Activated CD4-positive, alpha-beta memory T cell treated with anti-CD3 and anti-CD28 coated beads, Interleukin-2, amount 10 ng/mL, durations not matched to agents 7 days and 5 days (primary cell): ENCODE measurements around the gene C19orf73. TPM values are rescaled to one million over a fixed set of nuclear protein-coding genes. Genes with fewer than 3 reads are reported as not detected.
"Not testable (repeated sequence)": the region's sequence is repeated elsewhere in the genome, so short reads cannot be mapped to it uniquely, and the experiment has no call there.

Experiments used
- CTCF ChIA-PET: fragments of 350-600 bp; sonication (Branson Sonifier 250); formaldehyde crosslinking; loops from one replicate; lab custom pipeline; 2021; ENCODE audit warnings: antibody characterized with exemption, inconsistent platforms; lab: Charles Lee
- POLR2A ChIA-PET: fragments of 350-600 bp; sonication (Branson Sonifier 250); formaldehyde crosslinking; loops from one replicate; lab custom pipeline; 2021; ENCODE audit warnings: antibody characterized with exemption; lab: Charles Lee
- DNase-seq: peaks from one replicate; pipeline ENCODE4 v3.0.0-alpha.2; 2020
- H3K27ac Mint-ChIP-seq: one replicate; pipeline ENCODE4 v1.8.0; 2021; ENCODE audit warnings: mild to moderate bottlenecking, mixed read lengths
- H3K27me3 Mint-ChIP-seq: one replicate; pipeline ENCODE4 v1.8.0; 2021; ENCODE audit warnings: mixed read lengths
- H3K36me3 Mint-ChIP-seq: one replicate; pipeline ENCODE4 v1.8.0; 2021; ENCODE audit warnings: low read depth, mixed read lengths
- H3K4me1 Mint-ChIP-seq: one replicate; pipeline ENCODE4 v1.8.0; 2021; ENCODE audit warnings: mixed read lengths
- H3K4me3 Mint-ChIP-seq: one replicate; pipeline ENCODE4 v1.8.0; 2021; ENCODE audit warnings: mild to moderate bottlenecking, mixed read lengths
- H3K9me3 Mint-ChIP-seq: one replicate; pipeline ENCODE4 v1.8.0; 2021; ENCODE audit warnings: mixed read lengths
- total RNA-seq, 2 experiments: library from RNA; stranded (reverse); gene quantifications; one replicate each; pipeline ENCODE4 v1.2.3, GENCODE V29; 2021

Gene C19orf73
- total RNA-seq, 2 experiments from 2014 or later: 1.0 TPM

DNA sequence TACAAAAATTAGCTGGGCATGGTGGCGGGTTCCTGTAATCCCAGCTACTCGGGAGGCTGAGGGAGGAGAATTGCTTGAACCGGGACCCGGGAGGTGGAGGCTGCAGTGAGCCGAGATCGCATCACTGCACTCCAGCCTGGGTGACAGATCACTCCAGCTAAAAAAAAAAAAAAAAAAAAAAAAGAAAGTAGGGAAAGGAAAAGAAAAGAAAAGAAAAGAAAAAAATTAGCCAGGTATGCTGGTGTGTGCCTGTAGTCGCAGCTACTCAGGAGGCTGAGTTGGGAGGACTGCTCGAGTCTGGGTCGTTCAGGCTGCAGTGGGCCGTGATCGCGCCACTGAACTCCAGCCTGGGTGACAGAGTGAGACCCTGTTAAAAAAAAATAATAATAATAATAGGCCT is 8.3 kb upstream of the C19orf73 start:
- peaks cover 16% of the 10 kb centered on the region for H3K4me1 Mint-ChIP-seq
- ChIA-PET CTCF (interaction anchor here (0.7 to 4.4 kb wide), 8 partner anchors 13 to 388 kb away, joined by 3 to 28 read pairs (median 5); partner anchors contain the start of genes GYS1, LIN7B and RUVBL2), POLR2A (interaction anchor here (0.9 to 1.3 kb wide), 4 partner anchors 8 to 13 kb away, joined by 3 to 6 read pairs (median 4); partner anchors contain the start of genes LIN7B and PPFIA3)
- not testable (repeated sequence) for H3K4me3 Mint-ChIP-seq, DNase-seq, H3K36me3 Mint-ChIP-seq, H3K27ac Mint-ChIP-seq, H3K27me3 Mint-ChIP-seq, H3K9me3 Mint-ChIP-seq

DNA sequence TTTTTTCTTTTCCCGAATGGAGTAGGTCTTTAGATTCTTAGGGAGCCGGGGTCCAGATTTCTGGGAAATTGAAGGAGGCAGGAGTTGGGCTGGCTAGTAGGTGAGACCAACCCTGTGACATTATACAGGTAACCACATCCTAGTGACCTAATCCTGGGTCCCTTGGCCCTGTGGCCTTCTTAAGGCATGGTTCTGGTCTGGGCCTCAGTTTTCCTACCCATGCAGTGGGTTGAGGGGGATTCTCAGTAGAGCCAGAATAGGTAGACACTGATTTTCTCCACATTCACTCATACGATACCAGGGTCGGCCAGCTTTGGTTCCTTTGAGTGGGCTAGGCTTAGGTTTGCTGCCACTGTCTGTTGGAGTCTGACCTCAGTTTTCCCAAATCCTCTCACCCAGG is 7.6 kb upstream of the C19orf73 start:
- H3K27me3 Mint-ChIP-seq: peaks cover 12% of the 10 kb centered on the region
- no peak overlapping the region for H3K4me3 Mint-ChIP-seq
- ChIA-PET POLR2A (interaction anchor here (0.9 kb wide), 1 partner anchor 12 kb away, joined by 4 read pairs; the partner anchor contains the start of gene LIN7B), CTCF (interaction anchor here (4.0 to 4.4 kb wide), 2 partner anchors 12 to 28 kb away, joined by 18 to 28 read pairs; partner anchors contain the start of gene LIN7B)
- no peak overlapping the region for H3K27ac Mint-ChIP-seq
- H3K36me3 Mint-ChIP-seq: no peaks in the 10 kb centered on the region
- no peaks in the 10 kb centered on the region for H3K9me3 Mint-ChIP-seq
- DNase-seq: no peak
- peaks cover 16% of the 10 kb centered on the region for H3K4me1 Mint-ChIP-seq

GRCh38 chr19:49125025-49125731 is 6.2 kb upstream of the C19orf73 start:
- CTCF ChIA-PET: interaction anchor here (0.7 kb wide), 1 partner anchor 409 kb away, joined by 4 read pairs; no protein-coding TSS in a partner anchor
- POLR2A ChIA-PET: no interaction called here
- Mint-ChIP-seq H3K36me3 (peaks cover 4% of the 10 kb centered on the region), H3K4me3 (no peak overlapping the region), H3K4me1 (peaks cover 24% of the 10 kb centered on the region), H3K27me3 (peaks cover 21% of the 10 kb centered on the region), H3K9me3 (no peaks in the 10 kb centered on the region), H3K27ac (no peak overlapping the region)
- DNase-seq: no peak

GRCh38 chr19:49123285-49123684 is 4.3 kb upstream of the C19orf73 start:
- H3K9me3 Mint-ChIP-seq, H3K36me3 Mint-ChIP-seq, H3K27ac Mint-ChIP-seq, CTCF ChIA-PET, H3K4me3 Mint-ChIP-seq, POLR2A ChIA-PET, DNase-seq: not testable (repeated sequence)
- Mint-ChIP-seq H3K27me3 (peaks cover 22% of the 10 kb centered on the region), H3K4me1 (peaks cover 21% of the 10 kb centered on the region)

DNA sequence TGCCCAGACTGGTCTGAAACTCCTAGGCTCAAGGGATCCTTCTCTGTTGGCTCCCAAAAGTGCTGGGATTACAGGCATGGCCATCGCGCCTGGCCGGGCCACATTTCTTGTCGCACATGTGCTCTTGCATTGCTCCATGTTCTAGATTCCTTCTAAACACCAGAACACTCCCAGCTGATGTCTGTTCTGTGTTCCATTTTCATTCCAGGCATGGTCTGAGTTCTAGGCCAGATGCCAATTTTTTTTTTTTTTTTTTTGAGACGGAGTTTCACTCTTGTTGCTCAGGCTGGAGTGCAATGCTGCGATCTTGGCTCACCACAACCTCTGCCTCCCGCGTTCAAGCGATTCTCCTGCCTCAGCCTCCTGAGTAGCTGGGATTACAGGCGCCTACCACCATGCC is 2.9 kb upstream of the C19orf73 start:
- Mint-ChIP-seq H3K27me3 (peaks cover 22% of the 10 kb centered on the region), H3K4me1 (peaks cover 25% of the 10 kb centered on the region)
- H3K27ac Mint-ChIP-seq, H3K4me3 Mint-ChIP-seq, H3K36me3 Mint-ChIP-seq, H3K9me3 Mint-ChIP-seq, DNase-seq: not testable (repeated sequence)
- POLR2A ChIA-PET: interaction anchor here (0.7 kb wide), 1 partner anchor 913 kb away, joined by 3 read pairs; no protein-coding TSS in a partner anchor
- CTCF ChIA-PET: interaction anchor here (1.1 kb wide), 1 partner anchor 128 kb away, joined by 3 read pairs; the partner anchor contains the start of gene RUVBL2

DNA sequence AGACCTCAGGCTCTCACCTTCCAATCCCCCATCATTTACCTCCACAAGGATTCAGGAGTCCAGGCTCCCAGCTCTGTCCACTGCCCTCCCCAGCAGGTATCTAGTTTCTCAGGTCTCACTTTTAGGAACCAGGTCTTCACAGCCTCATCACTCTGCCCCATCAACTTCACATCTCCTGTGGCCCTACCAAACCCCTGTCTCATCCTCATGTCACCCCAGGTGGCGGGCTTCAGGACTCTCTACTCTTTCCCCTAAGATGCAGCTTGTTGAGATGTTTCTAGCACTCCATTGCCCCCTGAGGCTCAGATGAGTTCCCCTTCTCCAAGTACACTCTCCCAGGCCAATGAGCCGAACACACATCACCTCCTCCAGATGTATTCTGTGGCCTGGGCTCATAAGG is 1.9 kb upstream of the C19orf73 start:
- CTCF ChIA-PET: interaction anchor here (1.1 to 1.8 kb wide), 2 partner anchors 78 to 127 kb away, joined by 3 to 6 read pairs; partner anchors contain the start of gene RUVBL2
- POLR2A ChIA-PET: no interaction called here

GRCh38 chr19:49120325-49120683 is 1.4 kb upstream of the C19orf73 start:
- DNase-seq: no peak
- H3K4me1 Mint-ChIP-seq: peaks cover 31% of the 10 kb centered on the region
- H3K27me3 Mint-ChIP-seq: peaks cover 22% of the 10 kb centered on the region
- POLR2A ChIA-PET: interaction anchor here (1.2 kb wide), 1 partner anchor 9 kb away, joined by 3 read pairs; no protein-coding TSS in a partner anchor
- H3K27ac Mint-ChIP-seq: no peak overlapping the region
- CTCF ChIA-PET: interaction anchor here (1.8 kb wide), 1 partner anchor 79 kb away, joined by 6 read pairs; no protein-coding TSS in a partner anchor
- peaks cover 4% of the 10 kb centered on the region for H3K36me3 Mint-ChIP-seq
- peak overlapping the region; percentile 45 for H3K4me3 Mint-ChIP-seq
- no peaks in the 10 kb centered on the region for H3K9me3 Mint-ChIP-seq

More for the DNA sequence above, 1.9 kb upstream of the C19orf73 start:
- peak overlapping the region; percentile 45 for H3K4me3 Mint-ChIP-seq
- H3K36me3 Mint-ChIP-seq: peaks cover 4% of the 10 kb centered on the region
- peaks cover 31% of the 10 kb centered on the region for H3K4me1 Mint-ChIP-seq
- DNase-seq: no peak
- peaks cover 22% of the 10 kb centered on the region for H3K27me3 Mint-ChIP-seq
- no peaks in the 10 kb centered on the region for H3K9me3 Mint-ChIP-seq
- no peak overlapping the region for H3K27ac Mint-ChIP-seq

GRCh38 chr19:49119411-49120324 is 725 bp upstream of the C19orf73 start, which contains the start of gene PPFIA3:
TSS of gene PPFIA3 (plus strand) at chr19:49119544. CDS start at chr19:49127874, 8,330 bp downstream.
- H3K27me3 Mint-ChIP-seq: peaks cover 22% of the 10 kb centered on the region
- no peak for DNase-seq

GRCh38 chr19:49117677-49118564 is 1.0 kb downstream of the C19orf73 start:
- no peak for DNase-seq
- ChIA-PET CTCF (interaction anchor here (0.6 to 0.9 kb wide), 2 partner anchors 12 to 330 kb away, joined by 3 read pairs; no protein-coding TSS in a partner anchor), POLR2A (interaction anchor here (0.9 to 1.3 kb wide), 2 partner anchors 10 to 12 kb away, joined by 5 read pairs; no protein-coding TSS in a partner anchor)
- H3K9me3 Mint-ChIP-seq: no peaks in the 10 kb centered on the region
- peaks cover 45% of the 10 kb centered on the region for H3K4me1 Mint-ChIP-seq
- peaks cover 20% of the 10 kb centered on the region for H3K27me3 Mint-ChIP-seq
- peaks cover 4% of the 10 kb centered on the region for H3K36me3 Mint-ChIP-seq
- peak overlapping the region; percentile 76 for H3K4me3 Mint-ChIP-seq
- H3K27ac Mint-ChIP-seq: peak overlapping the region; percentile 75

More at GRCh38 chr19:49119411-49120324, 725 bp upstream of the C19orf73 start, which contains the start of gene PPFIA3:
- H3K4me1 Mint-ChIP-seq: peaks cover 35% of the 10 kb centered on the region
- H3K27ac Mint-ChIP-seq: peak within 1 kb of the TSS; percentile 75
- POLR2A ChIA-PET: interaction anchor here (0.7 to 1.2 kb wide), 3 partner anchors 8 to 10 kb away, joined by 3 to 4 read pairs (median 3); no protein-coding TSS in a partner anchor
- no peaks in the 10 kb centered on the region for H3K9me3 Mint-ChIP-seq
- H3K36me3 Mint-ChIP-seq: peaks cover 4% of the 10 kb centered on the region
- H3K4me3 Mint-ChIP-seq: peak within 1 kb of the TSS; percentile 76
- CTCF ChIA-PET: interaction anchor here (1.8 kb wide), 1 partner anchor 80 kb away, joined by 6 read pairs; no protein-coding TSS in a partner anchor

DNA sequence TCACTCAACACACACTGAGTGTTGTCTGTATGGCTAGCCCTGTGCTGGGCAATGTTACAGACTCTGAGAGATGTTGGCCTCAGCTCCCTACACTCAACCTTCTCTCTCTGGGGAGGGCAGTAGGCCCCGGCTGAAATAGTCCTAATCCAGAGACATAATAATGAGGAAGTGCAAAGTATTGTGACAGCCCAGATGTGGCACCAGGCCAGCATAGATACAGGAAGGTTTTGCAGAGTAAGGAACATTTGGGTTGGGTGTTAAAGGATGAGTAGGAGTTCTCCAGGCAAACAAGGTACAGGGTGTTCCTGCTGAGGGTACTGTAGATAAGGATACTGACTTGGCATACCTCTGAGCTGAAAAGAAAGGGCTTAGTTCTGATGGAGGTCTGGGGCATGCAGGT is 2.4 kb downstream of the C19orf73 start:
- ChIA-PET POLR2A (interaction anchor here (1.1 kb wide), 1 partner anchor 13 kb away, joined by 3 read pairs; no protein-coding TSS in a partner anchor), CTCF (interaction anchor here (0.8 kb wide), 1 partner anchor 123 kb away, joined by 3 read pairs; the partner anchor contains the start of genes GYS1 and RUVBL2)
- Mint-ChIP-seq H3K36me3 (peaks cover 4% of the 10 kb centered on the region), H3K9me3 (no peaks in the 10 kb centered on the region), H3K27me3 (peaks cover 13% of the 10 kb centered on the region), H3K27ac (no peak overlapping the region), H3K4me1 (peaks cover 45% of the 10 kb centered on the region), H3K4me3 (peak overlapping the region; percentile 26)
- DNase-seq: no peak
